ENCODE data around the gene CSRP1. TPM values are rescaled to one million over a fixed set of nuclear protein-coding genes. Genes with fewer than 3 reads are reported as not detected.

CSRP1 gene
- total RNA-seq, 2 experiments from 2014 or later, result 48.4 to 51.8 TPM

- H3K9me3 Mint-ChIP-seq, result no peaks in the 10 kb centered on the region
- intact Hi-C loops (cut with micrococcal nuclease), result no loop called here
- H3K36me3 Mint-ChIP-seq, result no peaks in the 10 kb centered on the region
- ChIA-PET POLR2A (interaction anchor here (0.7 to 1.0 kb wide), 2 partner anchors 13 to 44 kb away, joined by 3 to 4 read pairs; no protein-coding TSS in a partner anchor), CTCF (interaction anchor here (0.8 to 2.1 kb wide), 6 partner anchors 13 to 44 kb away, joined by 3 to 27 read pairs (median 6); no protein-coding TSS in a partner anchor)
- peaks cover 6% of the 10 kb centered on the region for H3K4me1 Mint-ChIP-seq (ENCODE audit: low read depth)
- H3K27me3 Mint-ChIP-seq, result peaks cover 36% of the 10 kb centered on the region
- DNase-seq, result peak; percentile 28
- peak overlapping the region; percentile 64 for H3K4me3 Mint-ChIP-seq
- H3K27ac Mint-ChIP-seq, result no peak overlapping the region
These were observed 38.5 kb downstream of the CSRP1 start for GRCh38 chr1:201468501-201468843.

DNA sequence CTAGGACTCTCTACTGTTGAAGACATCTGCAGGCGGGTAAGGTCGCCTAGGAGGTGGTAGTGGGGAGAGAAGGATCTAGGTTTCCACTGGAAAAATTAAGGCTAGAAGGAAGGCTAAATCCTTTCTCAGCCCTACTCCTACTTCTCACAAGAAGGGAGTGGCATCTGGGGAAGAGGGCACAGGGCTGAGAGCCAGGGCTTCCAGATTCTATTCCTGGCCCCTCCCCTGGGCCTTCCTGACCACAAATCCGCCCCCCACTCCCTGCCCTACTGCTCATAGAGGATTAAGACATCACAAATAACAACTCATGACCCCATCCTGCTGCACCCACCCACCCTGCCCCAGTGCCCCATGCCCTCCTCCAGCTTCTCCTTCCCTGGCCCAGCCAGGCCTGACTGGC lies 40.4 kb downstream of the CSRP1 start:
- no peak for DNase-seq
- Mint-ChIP-seq H3K4me1 (ENCODE audit: low read depth) (peaks cover 6% of the 10 kb centered on the region), H3K9me3 (no peaks in the 10 kb centered on the region), H3K27me3 (peaks cover 27% of the 10 kb centered on the region), H3K36me3 (no peaks in the 10 kb centered on the region), H3K27ac (no peak overlapping the region), H3K4me3 (no peak overlapping the region)
- intact Hi-C loops (cut with micrococcal nuclease), result no loop called here
- ChIA-PET CTCF (interaction anchor here (0.9 to 2.6 kb wide), 4 partner anchors 16 to 46 kb away, joined by 4 to 12 read pairs (median 10); no protein-coding TSS in a partner anchor), POLR2A (no interaction called here)

DNA sequence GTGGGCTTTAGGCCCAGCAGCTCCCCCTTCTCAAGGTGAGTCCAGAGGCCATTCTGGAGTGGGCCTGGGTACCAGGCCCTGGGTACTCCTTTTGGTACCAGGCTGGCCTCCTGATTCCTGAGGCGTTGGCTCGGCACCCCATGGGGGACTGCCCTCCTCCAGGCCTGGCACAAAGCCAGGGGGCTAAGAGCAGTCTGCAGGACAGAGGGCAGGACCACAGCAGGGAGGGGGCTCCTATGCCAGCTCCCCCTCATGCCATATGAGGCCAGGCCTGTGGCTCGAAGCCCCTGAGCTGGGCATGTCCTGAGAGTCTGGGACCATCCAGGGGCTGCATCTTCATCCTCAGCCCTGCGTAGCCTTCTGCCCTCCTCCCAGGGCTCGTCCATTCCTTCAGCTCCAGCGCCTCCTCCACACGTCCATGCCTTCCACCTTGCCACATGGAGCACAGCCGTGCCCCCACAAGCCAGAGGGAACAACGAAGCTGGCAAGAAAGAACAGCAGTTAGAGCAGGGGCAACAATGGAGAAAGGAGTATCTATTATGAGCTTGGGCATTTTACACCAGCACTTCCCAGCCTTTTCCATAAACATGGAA lies 41.1 kb downstream of the CSRP1 start:
- Mint-ChIP-seq H3K27ac (no peak overlapping the region), H3K9me3 (no peaks in the 10 kb centered on the region), H3K4me3 (no peak overlapping the region), H3K4me1 (ENCODE audit: low read depth) (peaks cover 6% of the 10 kb centered on the region), H3K36me3 (no peaks in the 10 kb centered on the region), H3K27me3 (peaks cover 23% of the 10 kb centered on the region)
- CTCF ChIA-PET, result interaction anchor here (0.9 to 2.6 kb wide), 4 partner anchors 16 to 47 kb away, joined by 4 to 12 read pairs (median 10); no protein-coding TSS in a partner anchor
- intact Hi-C loops (cut with micrococcal nuclease), result no loop called here
- no peak for DNase-seq
- POLR2A ChIA-PET, result no interaction called here

DNA sequence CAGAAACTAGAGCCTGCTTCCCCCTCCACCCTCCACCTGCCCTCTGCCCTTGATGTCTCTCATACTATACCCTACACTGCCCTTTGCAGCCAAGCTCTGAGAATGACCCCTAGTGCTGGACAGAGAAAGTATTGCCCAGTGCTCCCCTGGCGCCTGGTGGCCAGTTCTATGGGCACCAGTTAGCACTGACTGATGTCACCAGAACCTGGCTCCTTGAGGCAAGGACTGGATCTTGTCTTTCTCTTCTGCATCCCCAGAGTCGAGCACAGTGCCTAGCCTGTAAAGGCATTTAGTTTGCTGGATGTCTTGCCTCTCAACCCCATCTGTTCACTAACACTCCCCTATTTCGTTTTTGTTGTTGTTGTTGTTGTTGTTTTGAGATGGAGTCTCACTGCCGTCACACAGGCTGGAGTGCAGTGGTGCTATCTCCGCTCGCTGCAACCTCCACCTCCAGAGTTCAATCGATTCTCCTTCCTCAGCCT lies 43.8 kb downstream of the CSRP1 start:
- CTCF ChIA-PET, result interaction anchor here (1.7 to 4.1 kb wide), 3 partner anchors 15 to 50 kb away, joined by 4 to 24 read pairs (median 5); no protein-coding TSS in a partner anchor
- no peak overlapping the region for H3K27ac Mint-ChIP-seq
- H3K9me3 Mint-ChIP-seq, result no peaks in the 10 kb centered on the region
- no peak for DNase-seq
- intact Hi-C loops (cut with micrococcal nuclease), result no loop called here
- no peaks in the 10 kb centered on the region for H3K4me1 Mint-ChIP-seq (ENCODE audit: low read depth)
- POLR2A ChIA-PET, result no interaction called here
- H3K27me3 Mint-ChIP-seq, result peaks cover 6% of the 10 kb centered on the region
- H3K4me3 Mint-ChIP-seq, result no peak overlapping the region
- H3K36me3 Mint-ChIP-seq, result no peaks in the 10 kb centered on the region

- intact Hi-C loops (cut with micrococcal nuclease), result no loop called here
- DNase-seq, result no peak
- H3K4me3 Mint-ChIP-seq, result no peak overlapping the region
- H3K27ac Mint-ChIP-seq, result no peak overlapping the region
- H3K27me3 Mint-ChIP-seq, result no peaks in the 10 kb centered on the region
- no peaks in the 10 kb centered on the region for H3K4me1 Mint-ChIP-seq (ENCODE audit: low read depth)
- ChIA-PET POLR2A (no interaction called here), CTCF (interaction anchor here (1.7 to 4.1 kb wide), 4 partner anchors 13 to 52 kb away, joined by 4 to 24 read pairs (median 6); no protein-coding TSS in a partner anchor)
- no peaks in the 10 kb centered on the region for H3K9me3 Mint-ChIP-seq
- no peaks in the 10 kb centered on the region for H3K36me3 Mint-ChIP-seq
These were observed 45.1 kb downstream of the CSRP1 start for GRCh38 chr1:201461645-201462441.

DNA sequence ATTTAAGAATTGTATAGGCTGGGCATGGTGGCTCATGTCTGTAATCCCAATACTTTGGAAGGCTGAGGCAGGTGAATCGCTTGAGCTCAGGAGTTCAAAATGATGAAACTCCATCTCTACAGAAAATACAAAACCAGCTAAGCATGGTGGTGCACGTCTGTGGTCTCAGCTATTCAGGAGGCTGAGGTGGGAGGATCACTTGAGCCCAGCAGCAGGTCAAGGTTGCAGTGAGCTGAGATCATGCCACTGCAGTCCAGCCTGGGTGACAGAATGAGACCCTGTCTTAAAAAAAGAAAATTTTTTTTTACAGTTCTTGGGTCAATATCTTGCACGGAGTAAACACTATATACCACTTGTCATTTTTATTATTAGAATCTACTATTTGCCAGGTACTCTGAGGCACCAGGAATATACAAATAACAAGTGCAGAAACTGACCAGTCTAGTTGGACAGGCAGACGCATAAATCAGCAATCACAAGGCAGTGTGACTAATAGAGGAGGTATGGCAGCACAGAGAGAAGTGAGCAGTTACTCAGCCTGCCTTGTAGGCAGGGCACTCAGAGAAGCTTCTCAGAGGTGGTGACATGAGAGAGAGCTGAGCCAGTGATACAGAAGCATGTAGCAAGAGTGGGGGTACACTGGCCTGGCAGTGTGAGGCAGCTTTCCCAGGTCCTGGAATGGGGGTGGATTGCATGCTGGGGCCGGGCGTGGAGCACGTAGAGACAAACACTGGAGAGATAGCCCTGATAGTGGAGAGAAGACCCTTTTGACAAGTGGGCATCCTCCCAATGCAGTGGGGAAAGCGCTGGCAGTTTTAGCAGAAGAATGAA lies 45.9 kb downstream of the CSRP1 start:
- ChIA-PET CTCF (interaction anchor here (1.1 to 4.1 kb wide), 3 partner anchors 11 to 21 kb away, joined by 3 to 24 read pairs (median 8); no protein-coding TSS in a partner anchor), POLR2A (no interaction called here)
- no peak for DNase-seq
- no peaks in the 10 kb centered on the region for H3K4me1 Mint-ChIP-seq (ENCODE audit: low read depth)
- no peaks in the 10 kb centered on the region for H3K36me3 Mint-ChIP-seq
- no peaks in the 10 kb centered on the region for H3K9me3 Mint-ChIP-seq
- intact Hi-C loops (cut with micrococcal nuclease), result no loop called here
- no peak overlapping the region for H3K27ac Mint-ChIP-seq
- H3K4me3 Mint-ChIP-seq, result no peak overlapping the region
- no peaks in the 10 kb centered on the region for H3K27me3 Mint-ChIP-seq

GRCh38 chr1:201459775-201460174 lies 47.1 kb downstream of the CSRP1 start:
- H3K36me3 Mint-ChIP-seq, result no peaks in the 10 kb centered on the region
- peaks cover 3% of the 10 kb centered on the region for H3K27me3 Mint-ChIP-seq
- H3K9me3 Mint-ChIP-seq, result no peaks in the 10 kb centered on the region
- H3K27ac Mint-ChIP-seq, result no peak overlapping the region
- ChIA-PET CTCF (interaction anchor here (1.1 to 4.1 kb wide), 4 partner anchors 11 to 53 kb away, joined by 3 to 24 read pairs (median 7); no protein-coding TSS in a partner anchor), POLR2A (no interaction called here)
- H3K4me3 Mint-ChIP-seq, result no peak overlapping the region
- H3K4me1 Mint-ChIP-seq (ENCODE audit: low read depth), result no peaks in the 10 kb centered on the region
- no peak for DNase-seq
- intact Hi-C loops (cut with micrococcal nuclease), result no loop called here

DNA sequence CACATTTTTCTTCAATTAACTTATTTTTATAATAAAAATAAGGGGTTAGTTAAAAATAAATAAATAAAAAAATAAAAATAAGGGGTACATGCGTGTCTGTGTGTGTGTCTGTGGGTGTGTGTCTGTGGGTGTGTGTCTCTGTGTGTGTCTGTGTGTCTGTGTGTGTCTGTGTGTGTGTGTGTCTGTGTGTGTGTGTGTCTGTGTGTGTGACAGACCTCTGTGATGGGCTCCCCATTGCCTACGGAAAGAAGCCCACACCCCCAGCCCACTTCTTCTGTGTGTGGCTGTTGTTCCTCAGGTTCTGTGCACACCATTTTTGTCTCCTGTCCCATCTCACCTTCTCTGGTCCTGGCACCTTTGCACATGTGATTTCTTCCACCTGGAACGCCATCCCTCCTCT lies 47.9 kb downstream of the CSRP1 start:
- Mint-ChIP-seq H3K4me1 (ENCODE audit: low read depth) (peaks cover 7% of the 10 kb centered on the region), H3K27me3 (peaks cover 3% of the 10 kb centered on the region), H3K4me3 (no peak overlapping the region), H3K27ac (no peak overlapping the region), H3K36me3 (no peaks in the 10 kb centered on the region), H3K9me3 (no peaks in the 10 kb centered on the region)
- POLR2A ChIA-PET, result no interaction called here
- CTCF ChIA-PET, result interaction anchor here (1.4 to 3.0 kb wide), 2 partner anchors 23 to 54 kb away, joined by 4 to 10 read pairs; no protein-coding TSS in a partner anchor
- intact Hi-C loops (cut with micrococcal nuclease), result no loop called here
- no peak for DNase-seq

GRCh38 chr1:201457508-201457960 lies 49.4 kb downstream of the CSRP1 start:
- ChIA-PET POLR2A (interaction anchor here (0.5 kb wide), 1 partner anchor 22 kb away, joined by 3 read pairs; no protein-coding TSS in a partner anchor), CTCF (interaction anchor here (2.1 to 3.0 kb wide), 2 partner anchors 24 to 55 kb away, joined by 4 to 10 read pairs; no protein-coding TSS in a partner anchor)
- DNase-seq, result no peak
- Mint-ChIP-seq H3K4me1 (ENCODE audit: low read depth) (peaks cover 10% of the 10 kb centered on the region), H3K36me3 (no peaks in the 10 kb centered on the region), H3K27ac (no peak overlapping the region), H3K4me3 (no peak overlapping the region), H3K27me3 (peaks cover 3% of the 10 kb centered on the region), H3K9me3 (no peaks in the 10 kb centered on the region)
- intact Hi-C loops (cut with micrococcal nuclease), result no loop called here

DNA sequence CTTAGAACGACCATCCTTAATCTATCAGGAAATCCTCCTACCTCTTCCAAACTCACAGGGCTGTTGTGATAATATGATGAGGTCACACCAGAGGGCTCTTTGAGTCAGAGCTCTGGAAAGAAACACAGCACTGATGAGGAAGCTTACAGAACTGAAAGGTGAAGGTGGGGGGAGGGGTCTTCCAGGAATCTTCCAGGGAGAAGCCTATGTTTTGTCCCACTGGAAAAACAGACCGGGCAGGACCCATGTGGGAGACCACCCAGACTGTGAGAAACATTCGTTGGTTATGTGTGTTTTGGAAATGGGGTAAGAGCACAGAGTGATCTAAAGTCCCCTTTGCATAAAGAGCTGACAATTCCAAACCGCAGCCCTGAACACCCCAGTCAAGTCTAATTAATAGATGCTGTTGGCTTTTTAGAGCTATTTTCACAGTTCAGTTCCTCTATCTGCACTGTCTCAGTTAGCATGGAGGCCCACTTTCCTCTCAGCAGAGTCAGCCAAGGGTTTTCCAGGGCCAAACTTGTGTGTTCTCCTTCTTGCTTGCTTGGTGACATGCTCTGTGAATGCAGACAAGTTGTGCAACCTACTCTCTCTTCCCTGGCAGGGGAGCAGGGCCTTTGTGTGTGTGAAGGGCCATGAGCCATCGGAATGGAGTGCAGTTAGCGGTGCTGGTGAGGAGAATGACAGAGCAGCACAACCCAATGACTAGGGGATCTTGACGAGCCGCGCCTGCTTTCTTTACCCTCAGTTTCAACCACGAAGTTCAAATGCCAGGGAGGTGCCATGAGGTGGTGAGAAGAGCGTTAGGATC lies 50.2 kb downstream of the CSRP1 start:
- ChIA-PET POLR2A (interaction anchor here (0.5 kb wide), 1 partner anchor 21 kb away, joined by 3 read pairs; no protein-coding TSS in a partner anchor), CTCF (interaction anchor here (1.1 to 2.8 kb wide), 3 partner anchors 9 to 56 kb away, joined by 4 to 14 read pairs (median 8); no protein-coding TSS in a partner anchor)
- DNase-seq, result no peak
- intact Hi-C loops (cut with micrococcal nuclease), result no loop called here
- no peak overlapping the region for H3K4me3 Mint-ChIP-seq
- peaks cover 10% of the 10 kb centered on the region for H3K4me1 Mint-ChIP-seq (ENCODE audit: low read depth)
- peaks cover 8% of the 10 kb centered on the region for H3K27me3 Mint-ChIP-seq
- no peaks in the 10 kb centered on the region for H3K36me3 Mint-ChIP-seq
- H3K9me3 Mint-ChIP-seq, result no peaks in the 10 kb centered on the region
- no peak overlapping the region for H3K27ac Mint-ChIP-seq

GRCh38 chr1:201455098-201455497 lies 51.8 kb downstream of the CSRP1 start:
- Mint-ChIP-seq H3K4me3 (no peak overlapping the region), H3K4me1 (ENCODE audit: low read depth) (peaks cover 10% of the 10 kb centered on the region), H3K9me3 (no peaks in the 10 kb centered on the region), H3K27me3 (peaks cover 11% of the 10 kb centered on the region), H3K27ac (no peak overlapping the region), H3K36me3 (no peaks in the 10 kb centered on the region)
- POLR2A ChIA-PET, result no interaction called here
- CTCF ChIA-PET, result interaction anchor here (1.4 to 3.5 kb wide), 3 partner anchors 20 to 58 kb away, joined by 10 to 21 read pairs (median 14); no protein-coding TSS in a partner anchor
- intact Hi-C loops (cut with micrococcal nuclease), result no loop called here
- DNase-seq, result no peak
